GM18870 (cell line): ENCODE data around the gene SETX.

Experiments
- ATAC-seq: cut with Tn5 transposase; IDR thresholded peaks from one replicate; pipeline ENCODE4 v1.9.1; 2021; ENCODE audit warnings: moderate library complexity; ENCODE audit not compliant: unreplicated experiment

The SETX gene

GRCh38 chr9:132241483-132241839 lies 113.3 kb downstream of the SETX start:
- no peak for ATAC-seq

- no peak for ATAC-seq
These were observed 113.8 kb downstream of the SETX start for GRCh38 chr9:132240841-132241482.

GRCh38 chr9:132239999-132240840 lies 114.6 kb downstream of the SETX start:
- ATAC-seq, result no peak

GRCh38 chr9:132239518-132239917 lies 115.3 kb downstream of the SETX start:
- ATAC-seq, result no peak

- ATAC-seq, result no peak
These were observed 115.8 kb downstream of the SETX start for GRCh38 chr9:132238992-132239391.

- ATAC-seq, result no peak
These were observed 116.5 kb downstream of the SETX start for GRCh38 chr9:132238026-132238972.

GRCh38 chr9:132237481-132237880 lies 117.3 kb downstream of the SETX start:
- ATAC-seq, result no peak

- ATAC-seq, result no peak
These were observed 118.0 kb downstream of the SETX start for GRCh38 chr9:132236662-132237311.

GRCh38 chr9:132235894-132236661 lies 118.7 kb downstream of the SETX start:
- ATAC-seq, result no peak

- no peak for ATAC-seq
These were observed 119.7 kb downstream of the SETX start for GRCh38 chr9:132235125-132235524.

GRCh38 chr9:132234535-132234934 lies 120.3 kb downstream of the SETX start:
- no peak for ATAC-seq

- ATAC-seq, result no peak
These were observed 121.6 kb downstream of the SETX start for GRCh38 chr9:132233138-132233537.

- ATAC-seq, result no peak
These were observed 122.3 kb downstream of the SETX start for GRCh38 chr9:132232522-132232921.

GRCh38 chr9:132231019-132231701 lies 123.6 kb downstream of the SETX start:
- no peak for ATAC-seq

GRCh38 chr9:132230605-132231004 lies 124.2 kb downstream of the SETX start:
- no peak for ATAC-seq

- ATAC-seq, result no peak
These were observed 126.7 kb downstream of the SETX start for GRCh38 chr9:132228062-132228461.

GRCh38 chr9:132226571-132227430 lies 128.0 kb downstream of the SETX start:
- no peak for ATAC-seq

- ATAC-seq, result no peak
These were observed 130.1 kb downstream of the SETX start for GRCh38 chr9:132224645-132225044.

GRCh38 chr9:132221941-132222340 lies 132.8 kb downstream of the SETX start:
- no peak for ATAC-seq
